HG02943 (cell line): ENCODE results near the gene CPE.
"Not testable (repeated sequence)": the region's sequence is repeated elsewhere in the genome, so short reads cannot be mapped to it uniquely, and the experiment has no call there.

Experiments
- ATAC-seq: cut with Tn5 transposase; IDR thresholded peaks from one replicate; pipeline ENCODE4 v1.9.1; 2021; ENCODE audit warnings: mild to moderate bottlenecking, low read depth, moderate library complexity; ENCODE audit not compliant: unreplicated experiment

CPE gene

DNA sequence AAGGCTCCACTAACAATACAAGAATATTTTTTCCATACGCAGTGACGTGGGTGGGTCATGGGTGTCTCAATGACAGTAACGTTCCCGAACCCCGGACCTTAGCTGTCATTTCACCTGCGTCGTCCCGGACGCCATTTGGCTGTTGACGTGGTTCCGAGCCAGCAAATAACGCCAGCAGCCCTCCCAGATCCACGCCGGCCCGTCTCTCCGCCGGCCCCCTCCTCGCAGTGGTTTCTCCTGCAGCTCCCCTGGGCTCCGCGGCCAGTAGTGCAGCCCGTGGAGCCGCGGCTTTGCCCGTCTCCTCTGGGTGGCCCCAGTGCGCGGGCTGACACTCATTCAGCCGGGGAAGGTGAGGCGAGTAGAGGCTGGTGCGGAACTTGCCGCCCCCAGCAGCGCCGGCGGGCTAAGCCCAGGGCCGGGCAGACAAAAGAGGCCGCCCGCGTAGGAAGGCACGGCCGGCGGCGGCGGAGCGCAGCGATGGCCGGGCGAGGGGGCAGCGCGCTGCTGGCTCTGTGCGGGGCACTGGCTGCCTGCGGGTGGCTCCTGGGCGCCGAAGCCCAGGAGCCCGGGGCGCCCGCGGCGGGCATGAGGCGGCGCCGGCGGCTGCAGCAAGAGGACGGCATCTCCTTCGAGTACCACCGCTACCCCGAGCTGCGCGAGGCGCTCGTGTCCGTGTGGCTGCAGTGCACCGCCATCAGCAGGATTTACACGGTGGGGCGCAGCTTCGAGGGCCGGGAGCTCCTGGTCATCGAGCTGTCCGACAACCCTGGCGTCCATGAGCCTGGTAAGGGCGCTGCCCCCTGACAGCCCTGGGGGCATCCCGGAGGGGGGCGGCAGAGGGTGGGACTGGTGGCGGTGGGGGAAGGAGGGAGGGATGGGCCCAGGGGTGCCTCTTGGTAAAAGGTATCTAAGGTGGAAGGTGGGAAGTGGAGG, at the start of gene CPE:
TSS of gene CPE (plus strand) at position 264 of the 933 bp plus-strand sequence. CDS start at position 478, 214 bp downstream.
- peak; percentile 85 for ATAC-seq

DNA sequence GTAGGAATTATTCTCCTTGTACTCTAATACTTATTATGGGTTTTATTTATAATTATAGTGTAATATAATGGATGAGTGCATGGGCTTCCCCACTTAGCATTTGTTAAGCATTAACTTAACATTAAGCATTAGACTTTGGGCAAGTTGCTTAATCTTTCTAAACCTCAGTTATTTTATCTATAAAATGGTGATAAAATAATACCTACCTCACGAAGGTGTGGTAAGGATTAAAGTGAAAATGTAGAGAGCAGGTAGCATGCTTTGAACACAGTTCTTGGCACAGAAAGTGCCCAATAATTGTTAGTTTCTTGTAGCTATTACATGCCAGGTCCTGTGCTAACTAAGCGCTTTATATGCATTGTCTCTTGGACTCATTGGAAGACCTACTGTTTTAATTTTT, 48.7 kb upstream of the CPE start:
- no peak for ATAC-seq

DNA sequence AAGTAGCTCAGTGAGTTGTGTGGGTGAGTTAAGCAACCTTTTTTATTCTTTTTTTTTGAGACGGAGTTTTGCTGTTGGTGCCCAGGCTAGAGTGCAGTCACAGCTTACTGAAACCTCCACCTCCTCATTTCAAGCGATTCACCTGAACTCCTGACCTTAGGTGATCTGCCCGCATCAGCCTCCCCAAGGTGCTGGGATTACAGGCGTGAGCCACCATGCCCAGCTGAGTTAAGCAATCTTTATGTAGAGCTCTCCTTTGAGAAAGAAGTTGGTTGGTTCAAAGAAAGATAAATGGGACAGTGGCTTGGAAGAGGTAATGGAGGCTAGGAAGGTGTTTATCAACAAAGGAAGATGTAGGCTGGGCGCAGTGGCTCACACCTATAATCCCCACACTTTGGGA, 48.1 kb upstream of the CPE start:
- no peak for ATAC-seq

DNA sequence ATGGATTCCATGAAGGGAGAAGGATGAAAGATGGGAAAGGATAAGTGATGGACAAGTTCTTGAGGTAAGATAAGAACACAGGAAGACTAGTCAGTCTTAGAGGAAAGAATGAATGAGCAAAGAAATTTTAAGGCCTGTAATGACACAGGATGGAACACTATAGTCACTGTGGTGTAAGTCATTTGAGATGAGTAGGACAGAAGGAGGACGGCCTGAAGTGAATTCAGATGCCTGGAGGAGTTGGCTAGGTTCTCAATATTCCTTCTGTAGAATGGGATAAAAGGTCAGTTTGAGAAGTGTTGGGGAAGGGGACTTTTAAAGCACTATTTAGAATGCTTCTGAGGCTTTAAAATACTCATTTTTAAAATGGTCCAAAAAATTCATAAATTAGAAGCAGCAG, 47.4 kb upstream of the CPE start:
- ATAC-seq: no peak

DNA sequence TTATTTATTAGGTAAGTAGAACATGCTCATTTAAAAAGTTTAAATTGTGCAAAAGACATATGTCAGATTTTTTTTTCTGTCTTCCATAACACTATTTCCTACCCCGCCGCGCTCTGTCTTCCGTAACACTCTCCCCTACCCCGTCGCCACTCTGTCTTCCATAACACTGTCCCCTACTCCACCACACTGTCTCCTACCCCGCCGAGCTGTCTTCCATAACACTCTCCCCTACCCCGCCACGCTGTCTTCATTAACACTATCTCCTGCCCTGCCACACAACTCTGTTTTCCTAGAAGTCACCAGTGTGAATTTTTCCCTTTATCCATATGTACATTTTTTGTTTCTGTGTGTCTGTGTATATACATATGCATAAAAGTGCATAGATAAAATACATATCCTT, 47.0 kb upstream of the CPE start:
- ATAC-seq: no peak

DNA sequence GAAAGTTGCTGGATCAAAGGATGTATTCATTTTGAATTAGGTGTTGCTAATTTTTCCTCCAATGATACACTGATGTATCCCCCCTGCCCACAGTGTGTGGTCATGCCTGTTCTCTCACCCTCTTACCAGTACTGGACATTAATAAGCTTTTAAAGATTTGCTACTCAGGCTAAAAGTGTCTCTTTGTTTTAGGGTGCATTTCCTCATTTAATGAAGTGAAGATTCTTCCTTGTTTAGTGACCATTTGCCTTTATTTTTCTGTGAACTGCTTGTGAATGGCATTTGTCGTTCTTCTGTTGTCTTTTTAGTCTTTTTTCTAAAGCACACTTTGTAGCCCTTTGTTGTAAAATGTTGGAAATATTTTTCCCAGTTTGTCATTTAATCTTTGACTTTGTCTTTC, 46.3 kb upstream of the CPE start:
- no peak for ATAC-seq

DNA sequence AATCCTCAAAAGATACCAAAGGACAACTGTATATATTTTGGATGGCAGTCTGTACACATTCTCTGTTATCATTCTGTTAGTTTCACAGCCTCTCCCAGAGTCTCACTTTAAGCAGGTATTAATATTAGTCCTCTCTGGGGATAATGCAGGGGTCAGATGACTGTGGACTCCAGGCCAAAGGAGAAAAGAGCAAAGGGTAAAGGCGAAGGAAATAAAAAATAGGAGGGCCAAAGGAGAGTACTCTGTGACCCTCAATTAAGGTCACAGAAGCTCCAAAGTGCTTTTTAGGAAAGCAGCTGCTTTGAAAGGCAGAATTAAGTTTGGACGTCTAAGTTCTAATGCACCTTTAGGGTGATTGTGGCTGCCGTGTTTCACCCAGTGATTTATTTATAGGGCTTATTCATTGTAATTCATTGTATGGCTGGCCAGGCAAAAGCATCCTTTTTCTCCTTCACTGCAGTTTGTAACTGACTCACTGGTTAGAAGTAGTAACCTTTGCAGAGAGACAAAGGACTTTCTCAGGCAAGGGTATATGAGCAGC, 43.6 kb upstream of the CPE start:
- no peak for ATAC-seq

DNA sequence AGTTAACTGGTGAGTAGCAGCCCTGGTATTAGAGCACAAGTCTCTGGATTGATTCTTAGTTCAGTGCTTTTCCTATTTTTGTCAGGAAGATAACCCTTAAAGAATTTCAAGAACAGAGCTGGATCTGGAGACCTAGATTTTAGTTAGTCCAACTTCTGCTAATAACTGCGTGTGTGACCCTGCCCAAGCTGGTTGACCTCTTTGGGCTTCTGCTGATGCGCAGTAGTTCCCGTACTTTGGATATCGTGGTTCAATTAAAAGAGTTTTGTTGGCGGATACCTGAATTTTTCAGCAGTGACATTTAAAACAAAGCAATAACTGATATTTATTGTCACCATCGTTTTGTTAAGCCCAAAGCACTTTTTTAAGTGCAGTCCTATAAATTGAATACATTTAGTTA, 42.1 kb upstream of the CPE start:
- ATAC-seq: no peak

DNA sequence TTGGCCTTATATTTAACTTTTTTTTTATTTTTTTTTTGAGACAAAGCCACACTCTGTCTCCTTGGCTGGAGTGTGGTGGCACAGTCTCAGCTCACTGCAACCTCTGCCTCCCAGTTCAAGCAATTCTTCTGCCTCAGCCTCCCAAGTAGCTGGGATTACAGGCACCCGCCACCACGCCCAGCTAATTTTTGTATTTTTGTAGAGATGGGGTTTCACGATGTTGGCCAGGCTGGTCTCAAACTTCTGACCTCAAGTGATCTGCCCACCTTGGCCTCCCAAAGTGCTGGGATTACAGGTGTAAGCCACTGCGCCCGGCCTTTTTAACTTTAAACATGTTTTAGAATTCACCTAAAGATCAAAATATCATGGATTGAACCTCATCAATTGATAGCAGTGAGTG, 36.5 kb upstream of the CPE start:
- ATAC-seq: not testable (repeated sequence)

DNA sequence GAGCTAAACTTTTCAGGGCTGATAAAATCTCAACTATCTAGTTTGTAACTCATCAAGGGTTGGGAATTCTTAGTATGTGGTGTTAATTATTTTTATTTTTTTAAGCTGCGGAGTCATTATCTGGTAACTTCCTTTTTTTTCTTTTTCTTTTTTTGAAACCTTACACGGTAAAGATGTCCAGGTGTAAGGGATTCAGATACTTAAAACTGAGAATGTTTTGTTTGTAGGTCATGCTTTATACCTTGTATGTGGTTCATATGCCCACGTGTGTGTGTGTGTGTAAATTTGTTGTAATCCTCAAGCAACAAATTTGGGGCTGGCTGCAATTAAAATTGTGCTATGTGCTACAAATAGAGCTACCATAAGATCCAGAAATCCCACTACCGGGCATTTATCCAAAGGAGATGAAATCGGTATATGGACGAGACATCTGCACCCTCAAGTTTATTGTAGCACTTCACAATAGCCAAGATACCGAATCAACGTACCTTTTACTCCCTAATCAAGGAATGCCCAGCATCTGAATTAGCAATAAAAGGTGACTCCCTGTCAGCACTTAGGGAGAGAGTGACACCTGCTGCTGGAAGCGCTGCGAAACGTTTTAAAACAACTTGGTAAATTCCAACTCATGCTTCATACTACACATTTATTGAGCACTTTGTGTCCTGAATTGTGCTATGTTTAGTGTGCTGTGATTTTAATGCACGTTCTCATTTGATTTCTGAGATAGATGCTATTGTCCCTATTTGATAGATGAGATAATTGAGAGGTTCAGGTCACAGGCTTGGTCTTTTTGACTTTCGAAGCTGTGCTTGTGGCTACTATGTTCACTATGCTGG, 35.2 kb upstream of the CPE start:
- ATAC-seq: no peak

DNA sequence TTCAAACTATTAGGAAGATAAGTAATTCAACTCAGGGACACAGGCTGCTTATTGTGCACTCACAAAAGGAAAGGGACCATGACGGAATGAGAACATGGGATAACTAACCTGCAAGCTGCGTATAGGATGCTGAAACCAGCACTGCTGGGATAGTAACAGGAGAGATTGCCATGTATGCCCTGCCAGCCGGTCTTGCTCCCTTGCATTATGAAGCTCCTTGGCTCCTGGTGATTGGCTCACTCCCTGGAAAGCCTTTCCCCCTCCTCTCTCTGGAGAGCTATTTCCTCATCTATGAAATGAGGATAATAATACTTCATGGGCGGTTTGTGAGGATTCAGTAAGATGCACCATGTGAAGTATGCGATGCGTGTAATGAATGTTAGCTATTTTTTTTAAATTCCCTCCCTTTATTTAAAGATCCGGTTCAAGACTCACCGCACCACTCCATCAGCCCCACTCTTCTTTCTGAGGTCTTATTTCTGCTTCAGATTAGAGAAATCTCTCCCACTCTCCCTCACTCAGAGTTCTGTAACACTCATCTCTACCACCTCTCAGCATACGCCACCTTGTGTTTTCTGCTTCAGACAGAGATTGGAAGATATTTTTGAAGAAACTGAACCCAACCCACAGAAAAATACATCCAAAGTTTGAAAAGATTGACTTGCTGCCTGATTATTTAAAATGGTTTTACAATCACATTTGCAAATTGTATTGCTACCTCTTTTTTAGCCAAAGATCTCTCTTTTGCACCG, 33.0 kb upstream of the CPE start:
- ATAC-seq: no peak

DNA sequence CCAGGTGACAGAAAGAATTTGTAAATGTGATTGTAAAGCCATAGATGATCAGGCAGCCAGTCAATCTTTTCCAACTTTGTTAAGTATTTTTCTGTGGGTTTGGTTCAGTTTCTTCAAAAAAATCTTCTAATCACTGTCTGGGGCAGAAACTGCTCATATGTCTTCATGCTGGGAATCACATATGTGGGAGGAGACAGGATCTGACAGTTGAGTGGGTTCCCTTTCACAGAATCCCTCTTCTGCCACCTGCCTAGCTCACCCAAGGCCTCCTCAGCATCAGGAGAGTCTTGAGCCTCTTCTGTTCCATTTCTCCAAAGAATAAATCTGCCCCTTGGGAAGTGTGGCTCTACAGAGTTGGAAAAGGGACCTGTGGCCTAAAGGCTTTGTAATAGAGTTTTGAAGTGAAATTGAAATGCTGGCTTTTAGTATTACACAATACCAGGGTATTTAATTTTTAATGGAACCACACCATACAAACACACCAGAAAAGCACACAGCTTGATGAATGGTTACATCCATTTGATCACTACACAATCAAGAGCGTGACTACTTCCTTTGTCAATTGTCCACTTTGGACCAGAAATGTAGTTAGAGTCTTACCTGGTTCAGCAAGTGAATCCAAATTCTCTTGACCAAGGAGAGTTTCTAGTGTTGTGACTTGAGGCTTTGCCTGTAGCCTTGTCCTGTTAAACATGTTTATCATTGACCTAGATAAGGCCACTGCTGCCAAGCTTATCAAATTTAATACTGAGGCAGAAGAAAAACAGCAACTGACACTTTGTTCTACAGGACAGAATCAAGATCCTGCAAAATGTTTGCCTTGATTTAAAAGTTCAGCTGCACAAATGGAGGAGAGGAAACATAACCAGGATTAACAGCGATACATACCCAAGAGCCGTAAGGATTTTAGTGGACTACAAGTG, 30.9 kb upstream of the CPE start:
- ATAC-seq: no peak

DNA sequence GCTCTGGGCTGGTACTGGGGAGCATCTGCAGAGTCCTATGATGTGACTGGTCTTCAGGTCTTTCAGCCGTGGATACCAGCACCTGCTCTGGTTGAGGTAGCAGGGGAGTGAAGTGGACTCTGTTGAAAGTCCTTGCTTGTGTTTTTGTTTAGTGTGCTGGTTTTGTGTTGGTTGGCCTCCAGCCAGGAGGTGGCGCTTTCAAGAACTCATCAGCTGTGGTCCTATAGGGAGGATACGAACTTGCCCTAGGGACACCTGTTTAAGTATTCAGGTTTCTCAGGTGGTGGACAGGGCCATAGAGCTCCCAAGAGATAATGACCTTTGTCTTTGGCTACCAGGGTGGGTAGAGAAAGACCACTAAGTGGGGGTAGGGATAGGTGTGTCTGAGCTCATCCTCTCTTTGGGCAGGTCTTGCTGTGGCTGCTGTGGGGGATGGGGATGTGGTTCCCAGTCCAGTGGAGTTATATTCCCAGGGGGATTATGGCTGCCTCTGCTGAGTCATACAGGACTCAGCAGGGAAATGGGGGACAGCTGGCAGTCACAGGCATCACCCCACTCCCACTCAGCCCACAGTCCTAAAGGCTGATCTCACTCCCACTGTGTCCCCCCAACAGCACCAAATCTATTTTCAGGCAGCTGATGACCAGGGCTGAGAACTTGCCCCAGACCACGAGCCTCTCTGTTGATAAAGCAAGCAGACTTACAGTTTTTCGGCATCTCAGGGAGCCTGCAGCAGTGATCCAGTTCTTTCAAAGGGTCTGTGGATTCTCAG, 27.3 kb upstream of the CPE start:
- ATAC-seq: no peak

DNA sequence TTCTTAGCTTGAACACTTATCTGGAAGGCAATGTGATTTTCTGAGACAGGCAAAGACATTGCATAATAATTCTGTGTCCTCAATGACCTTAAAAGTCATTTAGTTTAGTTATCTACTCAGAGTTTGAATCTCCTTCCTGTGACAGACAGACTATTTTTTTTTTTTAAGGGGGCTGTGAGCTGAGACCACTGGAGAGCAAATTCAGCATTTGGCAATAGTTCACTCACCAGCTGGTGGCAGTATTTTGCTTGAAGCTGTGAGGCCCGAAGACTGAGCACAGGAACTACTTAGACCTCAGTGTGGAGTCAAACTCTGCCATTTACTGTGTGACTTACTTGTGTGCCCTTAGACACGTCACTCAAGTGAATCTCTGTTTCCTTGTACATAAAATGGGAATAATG, 22.9 kb upstream of the CPE start:
- no peak for ATAC-seq

DNA sequence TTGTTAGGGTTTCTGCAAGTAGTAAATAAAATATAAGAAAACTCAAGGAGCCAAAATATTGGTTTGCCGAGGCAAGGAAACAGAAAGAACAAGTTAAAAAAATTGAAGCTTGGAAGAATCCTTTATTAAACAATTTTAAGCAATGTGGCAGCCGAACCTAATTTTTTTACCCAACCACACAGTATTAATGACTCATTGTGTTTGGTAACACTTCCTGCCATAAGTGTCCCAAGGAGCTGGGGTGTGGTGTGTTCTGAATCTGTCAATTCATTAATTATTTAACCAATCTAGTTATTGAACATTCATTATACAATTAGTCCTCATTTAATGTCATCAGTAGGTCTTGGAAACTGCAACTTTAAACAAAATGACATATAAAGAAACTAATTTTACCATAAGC, 19.3 kb upstream of the CPE start:
- ATAC-seq: no peak

DNA sequence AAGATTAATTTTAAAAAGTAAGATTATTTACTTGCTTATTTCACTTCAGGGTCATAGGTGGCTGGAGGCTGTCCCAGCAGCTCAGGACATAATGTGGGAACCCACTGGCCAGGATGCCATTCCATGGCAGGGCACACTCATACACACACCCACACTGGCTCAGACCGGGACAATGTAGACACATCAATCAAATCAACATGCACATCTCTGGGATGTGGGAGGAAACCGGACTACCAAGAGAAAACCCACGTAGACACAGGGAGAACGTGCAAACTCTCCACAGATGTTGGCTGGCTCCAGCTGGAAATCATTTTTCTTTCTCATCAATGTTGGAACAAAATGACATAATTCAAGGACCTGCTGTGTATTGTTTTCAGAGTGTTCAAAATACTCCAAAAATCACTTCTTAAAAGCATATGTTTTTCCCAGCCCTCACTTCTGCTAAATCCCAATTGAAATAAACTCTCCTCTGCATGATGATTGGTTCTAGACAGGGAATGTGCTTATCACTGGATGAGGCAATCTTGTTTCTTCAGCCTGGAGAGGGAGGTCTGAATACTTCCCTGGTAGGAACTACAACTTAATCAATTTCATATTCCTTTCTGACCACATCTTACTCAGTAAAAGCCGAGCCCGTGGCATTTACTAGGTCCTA, 18.6 kb upstream of the CPE start:
- ATAC-seq: no peak

DNA sequence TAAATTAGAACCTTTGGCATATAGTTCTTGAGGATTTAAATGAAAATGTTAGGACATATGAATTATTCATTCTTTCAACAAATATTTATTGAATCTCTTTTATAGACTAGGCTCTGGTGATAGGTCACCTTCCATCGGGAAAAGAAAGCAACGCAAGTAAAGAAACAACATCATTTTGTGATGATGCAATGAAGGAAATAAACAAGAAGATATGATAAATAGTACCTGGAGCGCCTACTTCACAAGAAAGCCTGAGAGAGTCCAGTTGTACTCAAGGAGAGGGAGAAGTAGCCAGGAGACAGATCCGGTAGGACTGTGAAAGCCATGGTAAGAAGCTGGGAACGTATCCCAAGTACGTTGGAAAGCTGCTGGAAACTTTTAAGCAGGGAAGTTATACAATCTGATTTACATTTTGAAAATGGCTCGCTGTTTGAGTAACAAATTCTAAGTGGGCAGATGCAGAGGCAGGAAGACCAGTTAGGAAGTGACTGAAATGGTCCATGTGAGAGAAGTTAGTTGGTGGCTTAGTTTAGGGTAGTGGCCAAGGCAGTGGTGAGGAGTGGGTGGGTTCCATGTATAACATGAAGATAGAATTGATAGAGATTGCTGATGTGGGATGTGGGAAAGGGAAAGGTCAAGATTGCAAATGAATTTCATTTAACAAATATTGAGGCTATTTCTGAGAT, 17.7 kb upstream of the CPE start:
- no peak for ATAC-seq

DNA sequence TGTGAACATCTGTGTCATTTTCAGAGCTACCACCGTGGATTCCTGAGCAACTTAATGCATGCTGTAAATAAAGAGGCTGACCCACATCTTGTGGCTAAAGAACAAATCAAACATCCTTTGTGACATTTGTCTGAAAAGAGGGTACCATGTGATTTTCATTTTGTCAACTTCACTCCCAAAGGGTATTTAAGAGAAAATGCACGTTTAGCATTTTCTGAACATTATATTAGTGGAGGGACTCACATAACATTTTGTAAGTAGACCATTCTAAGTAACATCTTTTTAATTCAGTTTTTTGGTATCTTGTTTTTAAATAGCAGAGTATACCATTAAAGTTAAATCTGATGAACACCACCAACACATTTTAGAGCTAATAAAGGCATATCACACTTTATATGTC, 17.0 kb upstream of the CPE start:
- ATAC-seq: no peak
